ENCODE data around the gene ACTN4. TPM values are rescaled to one million over a fixed set of nuclear protein-coding genes. Genes with fewer than 3 reads are reported as not detected.
A peak's percentile ranks its signal among the peaks of the same experiment; 100 is the strongest.

Gene ACTN4
- total and polyA plus RNA-seq, 3 experiments from 2014 or later: 31.9 to 314 (median 295) TPM

DNA sequence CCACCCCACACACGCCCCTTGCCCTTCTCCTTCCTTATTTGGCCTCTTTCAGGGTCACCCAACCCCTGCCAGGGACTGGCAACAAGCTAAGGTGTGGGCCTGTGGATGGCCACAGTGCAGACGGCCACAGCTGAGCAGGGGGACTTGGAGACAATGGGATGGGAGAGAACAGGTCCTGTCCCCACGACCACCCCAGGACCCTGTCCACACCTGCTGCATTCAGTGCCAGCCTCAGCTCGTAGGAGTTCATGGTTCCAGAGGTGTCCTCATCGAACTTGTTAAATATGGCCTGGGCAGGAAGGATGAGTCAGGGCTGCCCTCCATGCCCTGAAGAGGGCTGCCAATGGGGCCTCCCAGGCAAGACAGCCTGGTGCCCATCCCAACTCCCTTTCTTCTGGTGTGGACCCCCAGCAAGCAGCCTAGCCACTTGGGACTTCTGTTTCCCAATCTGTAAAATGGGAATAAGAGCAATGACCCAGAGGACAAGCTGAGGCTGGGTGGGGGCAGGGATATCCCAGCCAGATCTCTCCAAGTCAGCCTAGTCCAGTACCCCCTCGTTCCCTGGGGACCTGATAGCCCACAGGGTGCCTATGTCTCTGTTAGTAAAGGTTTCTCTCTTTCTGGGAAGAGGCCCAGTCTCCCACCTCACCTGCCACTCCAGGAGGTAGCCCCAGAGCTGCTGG lies 86.2 kb downstream of the ACTN4 start:
- CTCF ChIA-PET: interaction anchor here (0.5 to 3.0 kb wide), 8 partner anchors 35 to 389 kb away, joined by 3 to 16 read pairs (median 7); partner anchors contain the start of genes FAM98C, MRPS12 and SARS2
- Mint-ChIP-seq H3K4me3 (peak overlapping the region; percentile 83 to 91 (median 88)), H3K36me3 (peaks cover 0 to 31% (median 6%) of the 10 kb centered on the region in 3 donors), H3K27ac (peak overlapping the region; percentile 86 to 97 (median 88)), H3K9me3 (peaks cover 0 to 1% (median 0%) of the 10 kb centered on the region in 5 donors), H3K4me1 (peaks cover 30 to 65% (median 34%) of the 10 kb centered on the region in 3 donors), H3K27me3 (peaks cover 0 to 4% of the 10 kb centered on the region in 2 donors)
- H3K9me3 ChIP-seq (ENCODE audit: low read length): no peaks in the 10 kb centered on the region
- no peaks in the 10 kb centered on the region for H3K27me3 ChIP-seq (ENCODE audit: insufficient read depth, low read length, poor library complexity, severe bottlenecking)
- peak overlapping the region; percentile 56 for H3K4me3 ChIP-seq (ENCODE audit: low read length)
- H3K27ac ChIP-seq (ENCODE audit: low read depth, low read length): peak overlapping the region; percentile 54
- POLR2A ChIA-PET: interaction anchor here (1.0 to 2.1 kb wide), 7 partner anchors 36 to 197 kb away, joined by 4 to 6 read pairs (median 5); partner anchors contain the start of genes MRPS12 and SARS2
- DNase-seq: no peak
- peaks cover 22% of the 10 kb centered on the region for H3K4me1 ChIP-seq (ENCODE audit: insufficient read depth, low read length)
- H3K36me3 ChIP-seq (ENCODE audit: insufficient read depth, low read length): no peaks in the 10 kb centered on the region

DNA sequence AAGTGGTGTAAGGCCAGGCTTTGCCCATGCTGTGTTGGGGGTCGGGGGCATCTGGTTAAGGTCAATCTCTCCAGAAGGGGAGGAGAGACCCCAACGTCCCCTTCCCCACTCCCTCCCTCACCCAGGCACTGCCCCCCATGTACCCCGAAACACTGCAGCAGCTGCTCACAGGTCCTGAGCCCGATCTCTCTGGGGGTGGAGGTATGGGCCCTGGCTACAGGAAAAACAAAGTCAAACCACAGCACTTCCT lies 86.7 kb downstream of the ACTN4 start:
- H3K4me3 Mint-ChIP-seq: peak overlapping the region; percentile 83 to 91 (median 88)
- H3K4me3 ChIP-seq (ENCODE audit: low read length): peak overlapping the region; percentile 56

DNA sequence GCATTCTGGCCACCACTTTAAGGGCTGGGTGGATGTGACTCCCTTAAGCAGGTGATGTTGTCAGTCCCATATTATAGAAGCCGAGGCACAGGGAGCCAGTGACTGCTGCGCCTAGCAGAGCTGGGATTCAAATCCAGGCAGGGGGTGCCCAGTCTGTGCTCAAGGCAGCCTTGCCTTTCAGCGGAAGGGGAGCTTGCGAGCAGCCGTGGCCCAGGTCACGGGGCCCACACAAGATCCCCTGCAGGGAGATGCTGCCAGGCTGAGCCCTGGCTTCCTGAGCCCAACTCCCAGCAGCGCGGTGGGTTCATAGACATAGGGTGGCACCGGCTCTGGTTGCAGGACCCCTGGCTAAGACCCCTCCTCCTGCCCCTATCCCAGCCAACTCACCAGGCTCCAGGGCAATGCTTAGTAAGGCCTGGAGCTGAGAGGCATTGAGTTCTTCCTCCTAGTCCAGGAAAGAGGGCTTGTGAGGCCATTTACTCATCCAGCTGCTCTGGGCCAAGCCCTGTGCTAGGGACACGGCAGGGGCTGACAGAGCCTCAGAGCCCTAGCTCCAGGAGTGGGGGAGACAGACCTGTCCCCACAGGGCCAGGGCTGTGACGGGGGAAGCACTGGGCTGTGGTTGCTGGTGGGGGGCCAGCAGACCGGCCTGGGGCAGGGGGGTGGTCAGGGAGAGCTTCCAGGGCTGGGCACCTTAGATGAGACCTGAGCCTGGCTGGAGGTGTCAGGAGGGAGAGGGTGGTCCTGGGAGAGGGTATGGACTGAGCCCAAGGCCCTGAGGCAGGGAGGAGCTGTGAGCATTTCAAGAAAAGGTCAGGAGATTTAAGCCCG lies 87.2 kb downstream of the ACTN4 start:
- Mint-ChIP-seq H3K9me3 (peaks cover 0 to 1% (median 0%) of the 10 kb centered on the region in 5 donors), H3K4me1 (peaks cover 39 to 73% (median 40%) of the 10 kb centered on the region in 3 donors)
- POLR2A ChIA-PET: interaction anchor here (0.5 to 2.1 kb wide), 12 partner anchors 27 to 196 kb away, joined by 3 to 7 read pairs (median 4); partner anchors contain the start of genes ACTN4, MRPS12, RINL and SARS2

More for the DNA sequence above, 86.7 kb downstream of the ACTN4 start:
- peaks cover 0 to 1% (median 0%) of the 10 kb centered on the region in 5 donors for H3K9me3 Mint-ChIP-seq
- DNase-seq: no peak
- H3K27ac Mint-ChIP-seq: peak overlapping the region; percentile 86 to 97 (median 88)
- Histone ChIP-seq H3K27me3 (ENCODE audit: insufficient read depth, low read length, poor library complexity, severe bottlenecking) (no peaks in the 10 kb centered on the region), H3K9me3 (ENCODE audit: low read length) (no peaks in the 10 kb centered on the region), H3K27ac (ENCODE audit: low read depth, low read length) (peak overlapping the region; percentile 54), H3K4me1 (ENCODE audit: insufficient read depth, low read length) (peaks cover 22% of the 10 kb centered on the region), H3K36me3 (ENCODE audit: insufficient read depth, low read length) (no peaks in the 10 kb centered on the region)
- ChIA-PET POLR2A (interaction anchor here (1.0 to 2.1 kb wide), 8 partner anchors 36 to 196 kb away, joined by 3 to 6 read pairs (median 5); partner anchors contain the start of genes ACTN4, MRPS12, RINL and SARS2), CTCF (interaction anchor here (1.2 to 3.0 kb wide), 6 partner anchors 36 to 388 kb away, joined by 3 to 16 read pairs (median 10); partner anchors contain the start of genes FAM98C, MRPS12 and SARS2)
- H3K4me1 Mint-ChIP-seq: peaks cover 35 to 70% (median 37%) of the 10 kb centered on the region in 3 donors
- peaks cover 0 to 4% of the 10 kb centered on the region in 2 donors for H3K27me3 Mint-ChIP-seq
- H3K36me3 Mint-ChIP-seq: peaks cover 0 to 27% (median 6%) of the 10 kb centered on the region in 3 donors

DNA sequence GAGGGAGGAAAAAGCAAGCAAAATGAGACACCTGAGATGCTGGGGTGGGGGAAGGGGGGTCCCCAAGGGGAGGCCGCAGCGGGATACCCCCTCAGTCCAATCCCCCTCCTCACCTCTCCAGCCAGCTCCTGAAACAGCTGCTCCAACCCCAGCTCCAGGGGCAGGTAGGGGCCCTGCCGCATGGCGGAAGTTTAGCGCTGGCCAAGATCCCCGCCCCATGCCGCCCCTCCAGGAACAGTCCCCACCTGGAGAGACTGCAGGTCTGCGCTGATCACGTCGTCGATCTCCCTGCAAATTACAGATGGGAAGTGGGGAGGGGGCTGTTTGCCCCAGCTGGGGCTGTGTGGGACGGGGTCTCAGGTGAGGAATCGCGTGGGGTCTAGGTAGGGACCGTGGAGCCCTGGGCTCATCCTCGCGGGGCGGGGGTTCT lies 87.8 kb downstream of the ACTN4 start:
- H3K27ac ChIP-seq (ENCODE audit: low read depth, low read length): peak overlapping the region; percentile 54
- ChIA-PET POLR2A (interaction anchor here (0.6 to 1.4 kb wide), 6 partner anchors 27 to 143 kb away, joined by 3 to 7 read pairs (median 4); partner anchors contain the start of genes ACTN4 and RINL), CTCF (interaction anchor here (0.7 to 3.0 kb wide), 7 partner anchors 34 to 333 kb away, joined by 3 to 16 read pairs (median 9); partner anchors contain the start of genes ECH1, FAM98C, MRPS12 and NFKBIB)
- Mint-ChIP-seq H3K9me3 (peaks cover 0 to 1% (median 0%) of the 10 kb centered on the region in 5 donors), H3K4me1 (peaks cover 38 to 74% (median 44%) of the 10 kb centered on the region in 3 donors), H3K4me3 (peak overlapping the region; percentile 83 to 91 (median 88)), H3K36me3 (peaks cover 0 to 17% (median 4%) of the 10 kb centered on the region in 3 donors), H3K27ac (peak overlapping the region; percentile 73 to 97 (median 87)), H3K27me3 (peaks cover 0 to 4% of the 10 kb centered on the region in 2 donors)
- no peaks in the 10 kb centered on the region for H3K36me3 ChIP-seq (ENCODE audit: insufficient read depth, low read length)
- DNase-seq: peak; percentile 39 to 73 (median 54)
- no peaks in the 10 kb centered on the region for H3K27me3 ChIP-seq (ENCODE audit: insufficient read depth, low read length, poor library complexity, severe bottlenecking)
- no peaks in the 10 kb centered on the region for H3K9me3 ChIP-seq (ENCODE audit: low read length)
- H3K4me1 ChIP-seq (ENCODE audit: insufficient read depth, low read length): peaks cover 31% of the 10 kb centered on the region
- peak overlapping the region; percentile 56 for H3K4me3 ChIP-seq (ENCODE audit: low read length)

More for the DNA sequence above, 87.2 kb downstream of the ACTN4 start:
- CTCF ChIA-PET: interaction anchor here (0.7 to 3.0 kb wide), 8 partner anchors 35 to 388 kb away, joined by 3 to 16 read pairs (median 6); partner anchors contain the start of genes ECH1, FAM98C, MRPS12 and NFKBIB
- H3K4me1 ChIP-seq (ENCODE audit: insufficient read depth, low read length): peaks cover 25% of the 10 kb centered on the region
- no peaks in the 10 kb centered on the region for H3K9me3 ChIP-seq (ENCODE audit: low read length)
- no peaks in the 10 kb centered on the region for H3K27me3 ChIP-seq (ENCODE audit: insufficient read depth, low read length, poor library complexity, severe bottlenecking)
- DNase-seq: peak in 4 of 5 donors; percentile 29 to 64 (median 42)
- peak overlapping the region; percentile 83 to 91 (median 88) for H3K4me3 Mint-ChIP-seq
- peak overlapping the region; percentile 56 for H3K4me3 ChIP-seq (ENCODE audit: low read length)
- H3K36me3 Mint-ChIP-seq: peaks cover 0 to 22% (median 6%) of the 10 kb centered on the region in 3 donors
- peaks cover 0 to 4% of the 10 kb centered on the region in 2 donors for H3K27me3 Mint-ChIP-seq
- H3K36me3 ChIP-seq (ENCODE audit: insufficient read depth, low read length): no peaks in the 10 kb centered on the region
- H3K27ac Mint-ChIP-seq: peak overlapping the region; percentile 86 to 97 (median 88)
- H3K27ac ChIP-seq (ENCODE audit: low read depth, low read length): peak overlapping the region; percentile 54

DNA sequence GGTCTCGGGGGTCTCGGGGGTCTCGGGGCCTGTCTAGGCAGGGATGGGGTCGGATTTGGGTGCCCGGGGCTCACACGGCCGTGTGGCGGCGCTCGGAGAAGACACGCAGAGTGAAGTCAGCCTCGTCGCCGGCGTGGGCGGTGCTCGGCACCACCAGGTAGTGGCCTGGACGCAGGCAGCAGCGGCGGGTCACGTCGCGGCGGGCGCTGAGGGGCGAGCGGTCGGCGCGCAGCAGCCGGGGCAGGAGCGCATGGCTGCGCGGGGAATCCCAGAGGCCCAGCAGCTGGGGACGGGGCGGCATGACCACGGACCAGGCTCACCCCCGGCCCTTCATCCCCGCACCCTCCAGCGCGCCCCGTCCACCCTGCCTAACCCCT lies 88.6 kb downstream of the ACTN4 start:
- H3K27me3 Mint-ChIP-seq: peaks cover 0 to 4% of the 10 kb centered on the region in 2 donors
- H3K36me3 ChIP-seq (ENCODE audit: insufficient read depth, low read length): no peaks in the 10 kb centered on the region
- no peaks in the 10 kb centered on the region for H3K27me3 ChIP-seq (ENCODE audit: insufficient read depth, low read length, poor library complexity, severe bottlenecking)
- peak overlapping the region; percentile 45 to 80 (median 67) for H3K4me3 Mint-ChIP-seq
- ChIA-PET POLR2A (interaction anchor here (0.6 kb wide), 1 partner anchor 24 kb away, joined by 3 read pairs; no protein-coding TSS in a partner anchor), CTCF (no interaction called here)
- H3K27ac ChIP-seq (ENCODE audit: low read depth, low read length): no peak overlapping the region
- DNase-seq: peak; percentile 39 to 82 (median 66)
- H3K9me3 ChIP-seq (ENCODE audit: low read length): no peaks in the 10 kb centered on the region
- H3K4me1 Mint-ChIP-seq: peaks cover 38 to 73% (median 44%) of the 10 kb centered on the region in 3 donors
- H3K36me3 Mint-ChIP-seq: peaks cover 0 to 13% (median 0%) of the 10 kb centered on the region in 3 donors
- H3K4me1 ChIP-seq (ENCODE audit: insufficient read depth, low read length): peaks cover 31% of the 10 kb centered on the region
- H3K4me3 ChIP-seq (ENCODE audit: low read length): no peak overlapping the region
- H3K27ac Mint-ChIP-seq: peak overlapping the region in 4 of 8 donors; percentile 11 to 66 (median 60)
- H3K9me3 Mint-ChIP-seq: peaks cover 0 to 1% (median 0%) of the 10 kb centered on the region in 5 donors

DNA sequence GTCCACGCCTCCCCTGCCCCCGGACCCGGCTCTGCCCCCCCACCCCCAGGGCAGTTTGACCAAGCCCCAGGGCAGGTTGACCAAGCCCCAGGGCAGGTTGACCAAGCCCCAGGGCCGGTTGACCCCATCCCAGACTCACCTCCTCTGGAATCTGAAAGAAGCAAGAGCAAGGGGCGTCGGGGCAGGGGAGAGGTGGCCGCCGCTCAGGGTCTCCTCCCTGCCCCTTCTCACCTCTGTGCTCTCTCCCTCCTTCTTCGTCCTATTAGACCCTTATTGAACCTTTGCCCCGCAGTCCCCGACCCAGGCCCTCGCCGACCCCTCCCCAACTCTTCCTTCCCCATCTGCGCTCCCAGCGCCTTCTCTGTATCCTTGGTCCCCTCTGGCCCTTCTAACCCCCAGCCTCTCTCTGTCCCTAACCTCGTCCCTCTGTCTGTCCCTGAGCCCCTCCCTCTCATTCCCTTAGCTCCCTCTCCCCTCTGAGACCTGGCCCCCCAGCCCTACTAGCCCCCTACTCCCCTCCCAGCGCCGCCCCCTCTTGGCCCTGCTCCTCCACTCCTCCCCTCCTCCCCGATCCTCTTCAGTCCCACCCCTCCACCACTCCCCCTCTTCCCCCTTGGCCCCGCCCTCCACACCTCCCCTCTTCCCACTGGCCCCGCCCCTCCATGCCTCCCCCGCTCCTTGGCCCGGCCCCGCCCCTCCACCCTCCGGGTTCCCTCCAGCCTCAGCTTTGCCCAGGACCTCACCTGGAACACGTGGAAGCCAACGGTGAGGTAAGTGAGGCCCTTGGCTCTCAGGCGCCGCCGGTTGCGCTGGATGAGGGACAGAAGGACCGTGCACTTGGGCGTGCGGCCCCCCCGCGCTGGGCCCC lies 89.2 kb downstream of the ACTN4 start:
- H3K27ac ChIP-seq (ENCODE audit: low read depth, low read length): peak overlapping the region; percentile 1
- no peaks in the 10 kb centered on the region for H3K27me3 ChIP-seq (ENCODE audit: insufficient read depth, low read length, poor library complexity, severe bottlenecking)
- peak overlapping the region in 5 of 8 donors; percentile 11 to 54 (median 41) for H3K27ac Mint-ChIP-seq
- peaks cover 0 to 3% of the 10 kb centered on the region in 2 donors for H3K27me3 Mint-ChIP-seq
- peak overlapping the region; percentile 40 to 73 (median 64) for H3K4me3 Mint-ChIP-seq
- DNase-seq: peak; percentile 36 to 76 (median 57)
- no peaks in the 10 kb centered on the region for H3K9me3 ChIP-seq (ENCODE audit: low read length)
- ChIA-PET POLR2A (interaction anchor here (0.6 kb wide), 1 partner anchor 24 kb away, joined by 3 read pairs; no protein-coding TSS in a partner anchor), CTCF (no interaction called here)
- H3K36me3 ChIP-seq (ENCODE audit: insufficient read depth, low read length): no peaks in the 10 kb centered on the region
- H3K4me1 ChIP-seq (ENCODE audit: insufficient read depth, low read length): peaks cover 31% of the 10 kb centered on the region
- peaks cover 0 to 1% (median 0%) of the 10 kb centered on the region in 5 donors for H3K9me3 Mint-ChIP-seq
- peaks cover 37 to 69% (median 44%) of the 10 kb centered on the region in 3 donors for H3K4me1 Mint-ChIP-seq
- H3K4me3 ChIP-seq (ENCODE audit: low read length): no peak overlapping the region
- H3K36me3 Mint-ChIP-seq: peaks cover 0 to 8% (median 0%) of the 10 kb centered on the region in 3 donors

Measured in CD8-positive, alpha-beta memory T cell (primary cell).